SIG-M5 treated with dmso at 0.1 percent for 504 hours (cell line): ENCODE measurements around the gene GRIN2A.

Source experiments
- DNase-seq: peaks from one replicate; lab custom pipeline; 2025; ENCODE audit not compliant: unreplicated experiment; lab: John Stamatoyannopoulos, UW

GRIN2A gene

GRCh38 chr16:10182222-10183053 is at the start of gene GRIN2A:
GRIN2A (minus strand) TSS chr16:10182428; CDS start chr16:10180411, 2,017 bp downstream.
- no peak for DNase-seq

GRCh38 chr16:10231563-10231962 is 49.3 kb upstream of the GRIN2A start:
- no peak for DNase-seq

DNA sequence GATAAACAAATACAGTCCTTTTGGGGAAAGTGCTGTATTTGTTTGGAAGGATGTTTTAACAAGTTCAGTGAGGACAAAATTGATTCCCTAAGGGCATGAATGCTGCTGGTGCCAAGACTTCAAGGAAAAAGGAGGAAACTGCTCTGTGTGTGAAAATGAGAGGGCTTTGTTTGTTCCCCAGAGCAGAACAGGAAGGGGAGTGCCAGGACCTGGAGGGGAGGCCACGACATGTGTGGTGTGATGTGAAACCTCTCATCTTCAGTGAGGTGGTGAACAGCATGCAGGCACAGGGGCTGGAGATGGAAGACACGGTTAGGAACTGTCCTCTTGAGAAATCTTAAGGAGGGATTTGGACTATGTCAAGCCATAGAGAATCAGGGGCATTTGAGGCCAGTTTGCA is 46.6 kb upstream of the GRIN2A start:
- DNase-seq = no peak

- no peak for DNase-seq
These were observed 44.7 kb upstream of the GRIN2A start for GRCh38 chr16:10226987-10227306.

DNA sequence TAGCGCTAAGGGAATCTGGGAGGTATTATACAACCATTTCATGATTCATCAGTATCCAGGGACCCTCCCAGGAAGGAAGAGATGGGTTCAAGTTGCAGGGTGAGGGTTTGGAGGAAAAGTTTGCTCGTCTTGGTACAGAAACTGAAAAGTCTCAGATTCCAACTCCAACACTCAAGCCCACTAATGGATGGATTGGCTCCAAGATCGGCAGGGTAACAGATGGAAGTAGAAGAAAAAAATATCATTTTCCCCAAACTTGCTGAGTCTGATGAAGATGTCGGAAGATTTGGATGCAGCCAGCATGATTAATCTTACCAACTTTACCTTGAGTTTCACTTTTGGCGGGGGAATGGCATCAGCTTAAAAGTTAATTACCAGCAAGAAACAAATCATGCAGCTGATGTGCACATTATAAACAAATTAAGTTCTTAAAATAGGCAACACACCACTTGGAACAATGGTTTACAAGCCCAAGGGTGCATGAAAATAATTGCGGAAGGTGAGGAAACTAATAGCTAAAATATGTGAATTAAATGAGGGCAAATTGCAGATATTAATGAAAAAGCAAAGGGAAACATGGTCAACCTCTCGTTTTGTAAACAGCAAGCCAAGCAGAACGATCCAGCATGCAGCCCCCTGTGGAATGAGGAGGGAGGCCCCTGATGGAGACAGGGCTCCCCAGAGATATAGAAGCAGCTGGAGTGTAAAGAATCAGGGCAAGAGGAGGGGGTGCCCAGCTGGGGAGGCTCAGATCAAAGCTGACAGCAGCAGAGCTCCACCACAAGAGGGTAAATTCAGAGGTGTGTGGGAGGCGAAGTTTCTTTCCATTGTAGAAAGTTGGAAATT is 44.1 kb upstream of the GRIN2A start:
- DNase-seq = no peak

- no peak for DNase-seq
These were observed 43.4 kb upstream of the GRIN2A start for GRCh38 chr16:10225653-10226052.

GRCh38 chr16:10224850-10225249 is 42.6 kb upstream of the GRIN2A start:
- DNase-seq = no peak

GRCh38 chr16:10220942-10221341 is 38.7 kb upstream of the GRIN2A start:
- no peak for DNase-seq

- no peak for DNase-seq
These were observed 37.5 kb upstream of the GRIN2A start for GRCh38 chr16:10219742-10220141.

GRCh38 chr16:10218490-10219206 is 36.4 kb upstream of the GRIN2A start:
- no peak for DNase-seq

- DNase-seq = no peak
These were observed 31.5 kb upstream of the GRIN2A start for GRCh38 chr16:10213748-10214147.

DNA sequence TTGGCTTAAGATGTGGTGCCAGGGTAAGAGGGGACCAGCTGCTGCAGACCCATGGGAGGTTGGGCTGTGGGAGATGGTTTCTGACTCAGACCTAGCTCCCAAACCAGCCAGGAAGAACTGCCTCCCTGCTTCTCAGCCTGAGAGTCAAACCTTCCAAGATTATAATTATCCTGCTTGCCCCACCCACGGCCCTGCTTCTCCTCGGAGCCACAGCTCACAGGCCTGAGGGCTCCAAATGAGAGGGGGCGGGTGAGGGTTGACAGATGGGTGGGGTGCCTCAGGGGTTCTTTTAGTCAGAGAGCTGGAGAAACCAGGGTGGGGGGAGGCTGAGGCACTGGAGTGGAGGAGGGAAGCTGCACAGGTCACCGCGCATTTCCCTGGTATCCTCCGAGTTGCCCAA is 28.7 kb upstream of the GRIN2A start:
- DNase-seq = no peak

DNA sequence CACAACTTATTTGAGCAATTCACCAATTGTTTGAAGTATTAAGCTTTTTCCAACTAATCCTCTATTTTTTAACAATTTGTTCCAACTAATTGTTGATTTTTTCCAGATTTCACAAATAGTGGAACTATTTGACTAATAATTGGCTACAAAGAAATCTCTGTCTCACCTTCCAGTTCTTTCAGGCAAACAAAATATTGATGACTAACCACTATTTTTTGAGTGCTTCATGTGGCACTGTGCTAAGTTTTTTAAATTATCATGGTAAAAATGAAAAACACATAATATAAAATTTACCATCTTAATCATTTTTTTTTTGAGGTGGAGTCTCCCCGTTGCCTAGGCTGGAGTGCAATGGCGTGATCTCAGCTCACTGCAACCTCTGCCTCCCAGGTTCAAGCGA is 24.6 kb upstream of the GRIN2A start:
- no peak for DNase-seq

DNA sequence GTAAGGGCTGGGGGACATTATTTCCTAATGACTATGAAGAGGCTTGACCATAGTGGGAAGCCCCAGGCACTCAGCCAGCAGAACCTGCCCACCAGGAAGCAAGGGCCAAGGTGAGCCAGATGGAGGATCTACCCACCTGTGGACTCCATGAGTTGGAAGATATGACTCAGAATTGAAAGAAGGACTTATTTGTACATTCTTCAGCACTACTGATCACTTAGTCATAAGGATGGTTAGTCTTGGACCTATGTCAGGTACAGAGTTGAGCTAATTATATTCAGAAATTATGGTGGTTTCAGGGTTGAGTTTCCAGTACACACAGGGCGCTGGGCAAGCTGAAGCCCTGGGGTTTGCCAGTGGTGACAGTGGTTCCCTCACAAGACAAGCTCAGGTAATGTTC is 24.0 kb upstream of the GRIN2A start:
- no peak for DNase-seq

- DNase-seq = no peak
These were observed 23.5 kb upstream of the GRIN2A start for GRCh38 chr16:10205688-10206087.

DNA sequence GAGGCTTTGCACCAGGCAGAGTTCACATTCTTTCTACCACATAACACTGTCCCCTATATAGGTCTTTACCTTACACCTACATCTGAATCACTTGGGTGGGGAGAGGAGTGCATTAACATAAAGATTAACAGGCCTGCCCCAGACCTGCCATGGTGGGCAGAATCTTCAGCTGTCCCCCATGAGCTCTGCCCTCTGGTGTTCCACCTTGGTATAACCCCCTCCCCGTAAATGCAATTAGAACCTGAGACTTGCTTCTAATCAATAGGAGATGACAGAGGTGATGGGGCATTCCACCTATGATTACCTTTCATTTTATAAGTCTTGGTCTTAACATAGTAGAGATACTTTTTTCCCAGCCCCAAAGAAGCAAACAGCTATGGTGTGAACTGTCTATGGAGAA is 20.4 kb upstream of the GRIN2A start:
- no peak for DNase-seq

DNA sequence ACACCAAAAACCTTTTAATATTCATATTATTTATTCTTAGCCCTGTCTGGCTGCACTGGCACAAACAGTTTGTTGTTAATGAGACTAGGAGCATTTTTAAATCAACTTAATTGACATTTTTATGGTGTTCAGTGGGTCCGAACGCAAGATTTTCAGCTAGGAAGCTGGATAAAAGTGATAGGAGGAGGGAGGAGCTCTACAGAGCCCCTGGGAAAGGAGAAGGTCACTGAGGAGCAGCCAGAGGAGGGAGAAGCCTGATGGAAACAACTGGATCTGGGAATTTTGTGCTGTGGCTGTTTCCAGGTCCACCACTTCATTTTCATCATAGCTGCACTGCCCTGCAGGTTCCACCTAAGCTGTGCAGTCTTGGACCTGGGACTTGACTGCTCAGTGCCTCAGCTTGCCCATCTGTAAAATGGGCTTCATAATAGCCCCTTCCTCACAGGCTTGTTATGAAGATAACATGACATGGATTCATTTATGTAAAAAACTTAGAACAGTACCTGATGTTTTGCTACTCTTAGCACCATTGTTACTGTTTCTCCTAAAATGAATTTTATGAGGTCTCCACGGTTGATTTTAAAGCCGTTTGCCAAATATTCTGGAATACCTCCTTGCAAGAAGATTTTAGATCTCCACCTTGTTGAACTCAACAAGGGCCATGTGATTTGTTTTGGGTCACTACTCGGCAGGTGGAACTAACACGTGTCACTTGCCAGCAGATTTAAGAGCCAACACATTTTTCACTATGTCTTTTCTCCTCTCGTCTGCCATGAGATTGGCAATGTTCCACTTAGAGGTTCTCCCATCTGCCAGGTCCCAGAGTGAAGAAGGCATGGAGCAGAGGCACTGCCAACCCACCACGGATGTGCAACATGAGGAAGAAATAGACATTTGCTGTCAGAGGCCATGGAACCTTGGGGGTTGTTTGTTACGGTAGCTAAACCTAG is 18.7 kb upstream of the GRIN2A start:
- DNase-seq = no peak

DNA sequence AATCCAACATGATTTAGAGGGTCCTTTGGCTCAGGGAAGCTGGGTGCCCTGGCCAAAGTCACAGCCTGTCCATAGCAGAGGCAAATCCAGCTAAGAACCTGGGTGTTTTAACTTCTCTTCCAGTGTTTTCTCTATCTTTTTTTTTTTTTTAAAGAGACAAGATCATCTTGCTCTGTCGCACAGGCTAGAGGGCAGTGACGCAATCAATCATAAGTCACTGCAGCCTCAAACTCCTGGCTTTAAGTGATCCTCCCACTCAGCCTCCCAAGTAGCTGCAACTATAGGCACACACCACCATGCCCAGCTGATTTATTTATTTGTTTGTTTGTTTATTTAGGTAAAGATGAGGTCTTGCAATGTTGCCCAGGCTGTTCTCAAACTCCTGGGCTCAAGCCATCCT is 14.8 kb upstream of the GRIN2A start:
- peak; percentile 6 for DNase-seq

- no peak for DNase-seq
These were observed 8.9 kb upstream of the GRIN2A start for GRCh38 chr16:10191096-10191495.

- no peak for DNase-seq
These were observed 7.7 kb upstream of the GRIN2A start for GRCh38 chr16:10189861-10190390.
